ENCODE results near the gene PTPRM. TPM values are rescaled to one million over a fixed set of nuclear protein-coding genes. Genes with fewer than 3 reads are reported as not detected.

The PTPRM gene
- total RNA-seq, 1 experiment from 2014 or later = 6.2 TPM

- no peak overlapping the region for H2AFZ ChIP-seq (ENCODE audit: low read length)
- H2BK5ac ChIP-seq (ENCODE audit: insufficient read length, low read length) = no peak overlapping the region
- no peak overlapping the region for H3K4ac ChIP-seq (ENCODE audit: low read depth, low read length)
- no peaks in the 10 kb centered on the region for H4K20me1 ChIP-seq (ENCODE audit: control insufficient read depth, insufficient read depth, insufficient read length)
- no peak overlapping the region for H3K4me2 ChIP-seq (ENCODE audit: insufficient read depth, insufficient read length, low read length)
- H3K4me1 Mint-ChIP-seq = peaks cover 11 to 12% of the 10 kb centered on the region in 2 experiments
- H3K4me3 Mint-ChIP-seq = no peak overlapping the region
- DNase-seq = no peak
- H3K79me1 ChIP-seq (ENCODE audit: insufficient read depth, low read depth, low read length, poor library complexity, severe bottlenecking) = no peaks in the 10 kb centered on the region
- no CpG with 5 or more reads among the region's 5 CpGs for WGBS (ENCODE audit: extremely low coverage, insufficient read length, low lambda C conversion rate)
- H3K9me3 Mint-ChIP-seq = peaks cover 6 to 7% of the 10 kb centered on the region in 2 experiments; a peak in 2 of 5 replicates
- TF ChIP-seq, protein P1, sequence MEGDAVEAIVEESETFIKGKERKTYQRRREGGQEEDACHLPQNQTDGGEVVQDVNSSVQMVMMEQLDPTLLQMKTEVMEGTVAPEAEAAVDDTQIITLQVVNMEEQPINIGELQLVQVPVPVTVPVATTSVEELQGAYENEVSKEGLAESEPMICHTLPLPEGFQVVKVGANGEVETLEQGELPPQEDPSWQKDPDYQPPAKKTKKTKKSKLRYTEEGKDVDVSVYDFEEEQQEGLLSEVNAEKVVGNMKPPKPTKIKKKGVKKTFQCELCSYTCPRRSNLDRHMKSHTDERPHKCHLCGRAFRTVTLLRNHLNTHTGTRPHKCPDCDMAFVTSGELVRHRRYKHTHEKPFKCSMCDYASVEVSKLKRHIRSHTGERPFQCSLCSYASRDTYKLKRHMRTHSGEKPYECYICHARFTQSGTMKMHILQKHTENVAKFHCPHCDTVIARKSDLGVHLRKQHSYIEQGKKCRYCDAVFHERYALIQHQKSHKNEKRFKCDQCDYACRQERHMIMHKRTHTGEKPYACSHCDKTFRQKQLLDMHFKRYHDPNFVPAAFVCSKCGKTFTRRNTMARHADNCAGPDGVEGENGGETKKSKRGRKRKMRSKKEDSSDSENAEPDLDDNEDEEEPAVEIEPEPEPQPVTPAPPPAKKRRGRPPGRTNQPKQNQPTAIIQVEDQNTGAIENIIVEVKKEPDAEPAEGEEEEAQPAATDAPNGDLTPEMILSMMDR (conservative IDR thresholded peaks at IDR 0.05) = no peak
- no peak overlapping the region for H3T11ph ChIP-seq (ENCODE audit: low read length)
- no peaks in the 10 kb centered on the region for H3K79me2 ChIP-seq (ENCODE audit: insufficient read depth, low read length)
- no peak overlapping the region for H3K14ac ChIP-seq (ENCODE audit: insufficient read depth, low read length)
- H3K27me3 ChIP-seq (ENCODE audit: insufficient read depth, low read length) = no peaks in the 10 kb centered on the region
- H4K5ac ChIP-seq (ENCODE audit: insufficient read length, low read depth, low read length) = no peak overlapping the region
- H2AK5ac ChIP-seq (ENCODE audit: insufficient read length, low read length) = no peak overlapping the region
- no peaks in the 10 kb centered on the region for H3K27me3 Mint-ChIP-seq (ENCODE audit: low read depth)
- no peak overlapping the region for H3K56ac ChIP-seq (ENCODE audit: insufficient read length, low read depth, low read length)
- no peak overlapping the region for H3K23ac ChIP-seq (ENCODE audit: insufficient read length, low read depth, low read length)
- H3K23me2 ChIP-seq (ENCODE audit: insufficient read length, low read depth, low read length, poor library complexity, severe bottlenecking) = no peaks in the 10 kb centered on the region
- no peak overlapping the region for H3K27ac Mint-ChIP-seq
- H4K8ac ChIP-seq (replicated peaks; ENCODE audit: insufficient read length, low read depth, low read length) = no peak overlapping the region
- H2BK20ac ChIP-seq (ENCODE audit: low read depth, low read length, poor library complexity, severe bottlenecking) = no peak overlapping the region
- H3K27ac ChIP-seq (ENCODE audit: insufficient read length, low read depth, low read length) = no peak overlapping the region
- no peaks in the 10 kb centered on the region for H3K9me3 ChIP-seq (ENCODE audit: control insufficient read depth, low read depth, low read length)
- no peak overlapping the region for H2BK120ac ChIP-seq (ENCODE audit: low read depth, low read length, poor library complexity, severe bottlenecking)
- H3K36me3 Mint-ChIP-seq (ENCODE audit: insufficient read depth in 1 of 3, low read depth in 3 of 3) = peaks cover 0 to 3% (median 0%) of the 10 kb centered on the region in 3 experiments; a peak in 3 of 7 replicates
- H3K18ac ChIP-seq (ENCODE audit: insufficient read length, low read depth, low read length) = no peak overlapping the region
- no peak overlapping the region for H2BK12ac ChIP-seq (ENCODE audit: insufficient read length, low read depth, low read length)
- no peak overlapping the region for H4K91ac ChIP-seq (ENCODE audit: insufficient read length, low read depth, low read length)
- H3K9ac ChIP-seq (ENCODE audit: extremely low read depth, insufficient read length, low read length) = no peak overlapping the region
- no peak overlapping the region for H2BK15ac ChIP-seq (ENCODE audit: low read depth, low read length)
- no peaks in the 10 kb centered on the region; the same call in none of the 2 replicates for H3K4me1 ChIP-seq (ENCODE audit: insufficient read depth, low read length)
Observed at GRCh38 chr18:8354304-8354703, 787.2 kb downstream of the PTPRM start.
